Stimulated activated effector memory CD8-positive, alpha-beta T cell treated with anti-CD3 and anti-CD28 coated beads, Interleukin-12 subunit alpha, Interleukin-12 subunit beta, amount 100 ng/mL, for 72 hours (primary cell): ENCODE results near the gene NAALAD2.
"Not testable (repeated sequence)": the region's sequence is repeated elsewhere in the genome, so short reads cannot be mapped to it uniquely, and the experiment has no call there.

Experiments
- ATAC-seq: fragments of 150-1000 bp; cut with Tn5 transposase; 2 replicates; pipeline ENCODE4 v1.10.0; 2021
- DNase-seq, 2 donors: peaks; one replicate each; pipeline ENCODE4 v3.0.0; 2021 to 2022; ENCODE audit warnings: low spot score in 2 of 2
- H3K27ac Mint-ChIP-seq: one replicate; pipeline ENCODE4 v1.8.0; 2022; ENCODE audit warnings: mild to moderate bottlenecking, mixed read lengths
- H3K36me3 Mint-ChIP-seq: one replicate; pipeline ENCODE4 v1.8.0; 2022; ENCODE audit warnings: mild to moderate bottlenecking, mixed read lengths
- H3K4me1 Mint-ChIP-seq: one replicate; pipeline ENCODE4 v1.8.0; 2022; ENCODE audit warnings: mixed read lengths
- H3K4me3 Mint-ChIP-seq: one replicate; pipeline ENCODE4 v1.8.0; 2022; ENCODE audit warnings: mild to moderate bottlenecking, mixed read lengths
- H3K9me3 Mint-ChIP-seq: one replicate; pipeline ENCODE4 v1.8.0; 2022; ENCODE audit warnings: mixed read lengths

The NAALAD2 gene

DNA sequence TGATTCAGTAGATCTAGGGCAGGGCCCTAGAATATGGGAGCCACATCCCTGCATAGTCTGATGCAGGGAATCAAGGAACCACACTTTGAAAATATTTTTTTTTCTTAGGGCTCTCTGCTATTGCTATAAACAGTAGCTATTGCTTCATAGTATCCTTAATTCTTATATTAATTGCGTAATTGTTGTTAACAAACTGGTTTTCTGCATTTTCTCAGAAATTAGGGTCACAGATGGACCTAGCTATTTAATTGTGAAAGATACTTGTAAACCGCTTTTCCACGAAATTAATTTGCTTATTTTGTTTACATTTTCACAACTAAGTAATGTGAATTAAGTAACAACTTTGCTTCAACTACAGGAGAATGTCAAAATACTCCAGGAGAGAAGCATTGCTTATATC, 34.1 kb downstream of the NAALAD2 start:
- no peak for ATAC-seq
- Mint-ChIP-seq H3K4me1 (no peaks in the 10 kb centered on the region), H3K4me3 (no peak overlapping the region), H3K36me3 (no peaks in the 10 kb centered on the region), H3K9me3 (peaks cover 3% of the 10 kb centered on the region), H3K27ac (no peak overlapping the region)
- no peak for DNase-seq

GRCh38 chr11:90171359-90171758, 36.9 kb downstream of the NAALAD2 start:
- Mint-ChIP-seq H3K36me3 (no peaks in the 10 kb centered on the region), H3K4me3 (no peak overlapping the region), H3K4me1 (no peaks in the 10 kb centered on the region), H3K27ac (no peak overlapping the region), H3K9me3 (no peaks in the 10 kb centered on the region)
- DNase-seq (no peak), ATAC-seq (no peak)

- ATAC-seq (no peak), DNase-seq (no peak)
- H3K27ac Mint-ChIP-seq = no peak overlapping the region
- no peaks in the 10 kb centered on the region for H3K36me3 Mint-ChIP-seq
- H3K4me3 Mint-ChIP-seq = no peak overlapping the region
- no peaks in the 10 kb centered on the region for H3K9me3 Mint-ChIP-seq
- H3K4me1 Mint-ChIP-seq = no peaks in the 10 kb centered on the region
These were observed 41.6 kb downstream of the NAALAD2 start for GRCh38 chr11:90176069-90176468.

DNA sequence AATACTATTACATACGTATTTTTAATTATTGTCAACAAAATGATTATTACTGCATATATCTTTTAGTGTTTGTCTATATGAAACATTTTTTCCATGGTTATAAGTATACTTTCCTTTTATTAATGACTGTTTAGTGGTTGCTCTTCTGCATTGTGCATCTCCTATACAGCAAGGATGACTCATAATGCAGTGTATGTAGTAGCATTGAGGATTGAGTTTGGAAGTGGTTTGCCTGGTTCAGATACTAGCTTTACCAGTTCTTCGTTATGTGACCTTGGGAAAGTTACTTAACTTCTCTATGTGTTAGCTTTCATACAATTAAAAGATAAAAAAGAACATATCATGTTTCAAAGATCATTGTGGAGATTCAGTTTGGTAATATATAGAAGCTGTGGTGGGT, 44.3 kb downstream of the NAALAD2 start:
- no peak overlapping the region for H3K27ac Mint-ChIP-seq
- DNase-seq (no peak), ATAC-seq (no peak)
- no peaks in the 10 kb centered on the region for H3K9me3 Mint-ChIP-seq
- H3K4me1 Mint-ChIP-seq = no peaks in the 10 kb centered on the region
- no peaks in the 10 kb centered on the region for H3K36me3 Mint-ChIP-seq
- no peak overlapping the region for H3K4me3 Mint-ChIP-seq

DNA sequence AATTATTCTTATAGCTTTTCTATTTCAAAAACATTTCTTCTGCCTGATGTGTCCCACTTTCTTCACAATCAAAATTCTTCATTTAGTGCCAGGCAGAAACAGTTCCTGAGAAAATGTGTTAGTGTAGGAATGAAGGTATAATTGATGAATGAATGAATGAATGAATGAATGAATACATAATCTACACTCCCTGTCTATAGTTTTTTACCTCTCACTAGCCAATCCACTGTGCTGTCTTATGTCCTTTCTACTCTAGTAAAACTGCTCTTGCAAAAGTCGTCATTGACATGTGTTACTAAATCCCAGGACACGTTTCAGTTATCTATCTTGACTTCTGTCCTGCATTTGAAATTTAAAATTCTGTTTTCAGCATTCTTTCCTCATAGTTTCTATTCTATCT, 45.5 kb downstream of the NAALAD2 start:
- Mint-ChIP-seq H3K36me3 (no peaks in the 10 kb centered on the region), H3K4me1 (no peaks in the 10 kb centered on the region), H3K27ac (no peak overlapping the region), H3K9me3 (no peaks in the 10 kb centered on the region), H3K4me3 (no peak overlapping the region)
- no peak for ATAC-seq
- no peak for DNase-seq

- Mint-ChIP-seq H3K4me3 (no peak overlapping the region), H3K4me1 (no peaks in the 10 kb centered on the region), H3K9me3 (no peaks in the 10 kb centered on the region), H3K36me3 (no peaks in the 10 kb centered on the region), H3K27ac (no peak overlapping the region)
- ATAC-seq = no peak
- no peak for DNase-seq
These were observed 53.4 kb downstream of the NAALAD2 start for GRCh38 chr11:90187839-90188238.

GRCh38 chr11:90189011-90189410, 54.5 kb downstream of the NAALAD2 start:
- Mint-ChIP-seq H3K4me3 (no peak overlapping the region), H3K9me3 (no peaks in the 10 kb centered on the region), H3K27ac (no peak overlapping the region), H3K36me3 (no peaks in the 10 kb centered on the region), H3K4me1 (no peaks in the 10 kb centered on the region)
- DNase-seq (no peak), ATAC-seq (no peak)

DNA sequence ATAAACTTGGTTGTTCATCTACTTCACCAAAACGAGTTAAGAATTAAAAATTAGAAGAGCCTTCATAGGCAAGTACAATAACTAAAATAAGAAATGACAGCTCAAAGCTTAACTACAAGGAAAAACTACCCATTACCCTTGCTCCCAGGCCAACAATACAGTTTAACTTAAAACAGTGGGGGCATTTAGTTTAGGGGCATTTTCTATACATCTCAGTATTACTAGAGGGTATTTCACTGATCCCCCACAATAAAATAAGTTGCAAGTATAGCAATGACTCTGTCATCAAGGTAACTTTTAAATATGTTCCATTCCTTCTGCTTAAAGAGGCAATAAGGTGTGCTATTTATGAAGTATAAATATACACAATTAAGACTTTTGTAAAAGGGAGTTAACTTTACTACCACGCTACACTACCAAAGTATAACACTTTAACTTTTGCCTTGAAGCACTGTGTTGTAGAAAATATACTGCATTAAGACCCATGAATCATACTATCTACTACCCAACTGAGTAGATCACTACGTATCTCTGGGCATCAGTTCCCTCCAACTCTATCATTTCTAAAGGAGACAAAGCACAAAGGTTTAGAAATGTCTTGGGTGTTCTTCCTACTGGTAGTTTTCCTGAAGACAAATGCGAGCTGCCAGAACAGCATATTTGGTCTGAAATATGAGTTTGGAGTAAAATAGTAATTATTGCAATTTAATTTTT, 58.6 kb downstream of the NAALAD2 start:
- Mint-ChIP-seq H3K4me3 (no peak overlapping the region), H3K9me3 (no peaks in the 10 kb centered on the region), H3K27ac (peak overlapping the region; percentile 17), H3K36me3 (peaks cover 6% of the 10 kb centered on the region), H3K4me1 (no peaks in the 10 kb centered on the region)
- ATAC-seq = peak; percentile 66
- no peak for DNase-seq

GRCh38 chr11:90197377-90197776, 62.9 kb downstream of the NAALAD2 start:
- ATAC-seq = no peak
- peak overlapping the region; percentile 7 for H3K27ac Mint-ChIP-seq
- no peak for DNase-seq
- no peaks in the 10 kb centered on the region for H3K9me3 Mint-ChIP-seq
- no peak overlapping the region for H3K4me3 Mint-ChIP-seq
- no peaks in the 10 kb centered on the region for H3K4me1 Mint-ChIP-seq
- peaks cover 45% of the 10 kb centered on the region for H3K36me3 Mint-ChIP-seq

DNA sequence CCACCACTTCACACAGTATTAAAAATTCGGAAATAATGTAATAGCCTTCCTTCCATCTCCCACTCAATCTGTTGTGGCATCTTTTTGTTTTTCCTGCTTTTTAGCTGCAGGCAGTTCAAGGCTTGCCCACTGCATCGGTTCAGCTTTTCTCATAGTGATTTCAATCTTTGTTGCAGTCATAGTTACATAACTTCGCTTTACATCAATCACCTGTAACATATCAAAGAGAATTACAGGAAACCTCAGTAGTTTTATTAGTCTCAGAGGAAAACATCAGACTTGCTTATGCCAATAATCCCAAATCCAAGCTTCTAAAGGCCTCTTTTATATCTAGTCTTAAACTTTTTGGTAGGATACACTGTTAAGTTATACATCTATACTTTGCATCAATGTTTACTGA, 67.9 kb downstream of the NAALAD2 start:
- no peak for ATAC-seq
- peaks cover 95% of the 10 kb centered on the region for H3K36me3 Mint-ChIP-seq
- no peak overlapping the region for H3K4me3 Mint-ChIP-seq
- no peak for DNase-seq
- no peak overlapping the region for H3K27ac Mint-ChIP-seq
- H3K4me1 Mint-ChIP-seq = no peaks in the 10 kb centered on the region
- H3K9me3 Mint-ChIP-seq = no peaks in the 10 kb centered on the region

DNA sequence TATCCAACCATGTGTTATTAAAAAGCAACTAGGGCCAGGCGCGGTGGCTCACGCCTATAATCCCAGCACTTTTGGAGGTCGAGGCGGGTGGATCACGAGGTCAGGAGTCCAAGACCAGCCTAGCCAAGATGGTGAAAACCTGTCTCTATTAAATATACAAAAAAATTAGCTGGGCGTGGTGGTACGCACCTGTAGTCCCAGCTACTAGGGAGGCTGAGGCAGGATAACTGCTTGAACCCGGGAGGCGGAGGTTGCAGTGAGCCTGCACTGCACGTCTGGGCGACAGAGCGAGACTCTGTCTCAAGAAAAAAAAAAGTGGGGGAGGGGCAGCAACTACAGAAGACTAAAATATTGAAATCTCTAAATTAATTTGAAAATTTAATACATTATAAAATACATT, 69.9 kb downstream of the NAALAD2 start:
- H3K36me3 Mint-ChIP-seq = peaks cover 100% of the 10 kb centered on the region
- ATAC-seq = no peak
- DNase-seq = no peak
- H3K4me3 Mint-ChIP-seq = no peak overlapping the region
- H3K27ac Mint-ChIP-seq = no peak overlapping the region
- H3K4me1 Mint-ChIP-seq = no peaks in the 10 kb centered on the region
- H3K9me3 Mint-ChIP-seq = no peaks in the 10 kb centered on the region

GRCh38 chr11:90204832-90205646, 70.6 kb downstream of the NAALAD2 start:
- Mint-ChIP-seq H3K36me3 (peaks cover 100% of the 10 kb centered on the region), H3K4me3 (no peak overlapping the region), H3K9me3 (no peaks in the 10 kb centered on the region), H3K4me1 (peaks cover 6% of the 10 kb centered on the region), H3K27ac (peak overlapping the region; percentile 44)
- DNase-seq = no peak
- ATAC-seq = no peak

GRCh38 chr11:90207992-90208391, 73.5 kb downstream of the NAALAD2 start:
- not testable (repeated sequence) for DNase-seq, H3K4me1 Mint-ChIP-seq, H3K4me3 Mint-ChIP-seq, ATAC-seq, H3K27ac Mint-ChIP-seq, H3K9me3 Mint-ChIP-seq
- peaks cover 100% of the 10 kb centered on the region for H3K36me3 Mint-ChIP-seq

DNA sequence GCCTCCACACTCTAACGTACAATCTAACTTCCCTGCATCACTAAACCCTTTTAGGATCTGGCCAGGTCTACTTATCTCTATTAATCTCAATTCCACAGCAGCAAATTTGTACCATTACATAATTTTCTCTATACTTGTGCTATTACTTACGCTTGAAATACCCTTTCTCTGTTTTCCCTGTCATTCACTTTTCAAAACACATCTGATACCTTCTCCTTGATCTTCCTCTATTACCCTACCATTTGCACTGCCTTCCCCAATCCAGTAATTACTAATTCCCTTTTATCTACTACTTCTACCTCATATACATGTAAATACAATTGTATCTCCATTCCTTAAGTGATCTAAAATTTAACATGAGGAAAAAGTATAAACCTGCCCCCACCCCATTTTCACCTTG, 74.4 kb downstream of the NAALAD2 start:
- Mint-ChIP-seq H3K27ac (peak overlapping the region; percentile 30), H3K4me1 (peaks cover 9% of the 10 kb centered on the region), H3K4me3 (no peak overlapping the region), H3K36me3 (peaks cover 100% of the 10 kb centered on the region), H3K9me3 (no peaks in the 10 kb centered on the region)
- DNase-seq (no peak), ATAC-seq (no peak)

DNA sequence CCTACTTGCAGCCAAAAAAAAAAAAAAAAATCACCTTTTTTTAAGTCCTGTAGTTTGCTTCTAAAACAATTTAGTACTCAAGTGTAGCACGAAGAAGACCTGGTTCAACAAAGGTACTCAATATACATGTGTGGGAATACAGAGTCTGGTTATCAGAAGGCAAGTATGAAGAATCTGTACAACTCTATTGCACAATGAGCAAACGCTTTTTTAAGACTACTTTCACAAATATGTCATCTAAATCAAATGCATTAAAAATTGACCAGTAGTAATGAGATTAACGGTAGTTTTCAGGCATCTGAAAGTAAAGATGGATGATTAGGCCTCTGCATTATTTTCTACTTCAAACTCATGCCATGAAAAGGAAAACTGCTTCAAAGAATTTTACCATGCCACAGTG, 78.9 kb downstream of the NAALAD2 start:
- Mint-ChIP-seq H3K4me1 (peaks cover 18% of the 10 kb centered on the region), H3K4me3 (no peak overlapping the region), H3K36me3 (peaks cover 97% of the 10 kb centered on the region), H3K27ac (peak overlapping the region; percentile 16), H3K9me3 (no peaks in the 10 kb centered on the region)
- ATAC-seq = no peak
- no peak for DNase-seq

- no peak for DNase-seq
- Mint-ChIP-seq H3K36me3 (peaks cover 81% of the 10 kb centered on the region), H3K27ac (no peak overlapping the region), H3K4me1 (peaks cover 40% of the 10 kb centered on the region), H3K9me3 (no peaks in the 10 kb centered on the region), H3K4me3 (no peak overlapping the region)
- ATAC-seq = no peak
These were observed 82.1 kb downstream of the NAALAD2 start for GRCh38 chr11:90216611-90217010.
